HG02884 (cell line): ENCODE measurements around the gene PABPN1L.

Experiments used
- ATAC-seq: cut with Tn5 transposase; IDR thresholded peaks from one replicate; pipeline ENCODE4 v1.9.1; 2021; ENCODE audit warnings: mild to moderate bottlenecking, moderate library complexity; ENCODE audit not compliant: unreplicated experiment

The PABPN1L gene

DNA sequence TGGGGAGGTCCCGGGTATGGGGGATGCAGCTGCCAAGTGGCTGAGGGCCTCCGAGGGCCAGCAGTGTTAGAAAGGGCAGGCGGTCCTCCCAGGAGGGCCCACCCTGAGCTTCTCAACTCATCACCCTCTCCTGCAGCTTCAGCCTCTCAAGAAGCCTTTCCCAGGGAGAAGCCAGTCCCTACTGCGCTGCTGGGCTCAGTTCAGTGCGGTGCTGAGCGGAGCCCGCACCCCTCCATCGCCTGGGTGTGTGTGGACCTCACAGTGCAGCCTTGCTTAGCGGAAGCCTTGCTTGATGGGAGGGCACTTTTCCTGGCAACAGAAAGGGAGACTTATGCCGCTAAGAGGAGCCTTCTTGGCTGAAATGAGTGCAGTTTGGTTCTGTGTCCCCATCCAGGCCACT is 51.2 kb downstream of the PABPN1L start:
- ATAC-seq, result no peak

DNA sequence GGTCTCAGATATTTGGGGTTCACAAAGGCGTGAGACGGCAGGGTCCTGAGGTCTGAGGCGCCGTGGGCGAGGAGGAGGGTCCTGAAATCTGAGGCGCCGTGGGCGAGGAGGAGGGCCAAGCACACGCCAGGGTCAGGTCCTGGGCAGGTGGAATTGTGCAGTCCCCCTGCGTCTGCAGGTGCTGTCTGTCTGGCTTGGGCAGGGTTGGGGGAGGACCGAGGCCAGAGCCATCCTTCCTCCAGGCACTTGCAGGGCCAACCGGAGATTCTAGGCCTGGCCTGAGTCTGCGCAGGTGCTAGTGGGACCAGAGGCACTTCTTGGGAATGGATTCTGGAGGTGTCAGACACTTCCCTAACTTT is 52.3 kb downstream of the PABPN1L start:
- ATAC-seq, result no peak
